H1 (cell line): Measurements from ENCODE around the gene IST1.

ENCODE experiments used
- CTCF ChIP-seq, 3 experiments: IDR thresholded peaks; 1 replicate in 2 of 3; 2 replicates in 1 of 3; pipeline versions ENCODE4 v1.5.1 to v1.6.1; 2011; ENCODE audit warnings: low read length in 3 of 3, mild to moderate bottlenecking in 3 of 3, inconsistent platforms in 2 of 3, low read depth in 1 of 3, moderate library complexity in 1 of 3; ENCODE audit not compliant: insufficient read depth in 1 of 3; ENCODE audit errors: control extremely low read depth in 1 of 3
- EP300 ChIP-seq, 2 experiments: IDR thresholded peaks; 1 replicate in 1 of 2; 2 replicates in 1 of 2; pipeline ENCODE4 v1.6.1; 2011 to 2012; ENCODE audit warnings: low read depth in 2 of 2, low read length in 2 of 2, mild to moderate bottlenecking in 2 of 2, borderline replicate concordance in 1 of 2, inconsistent platforms in 1 of 2, moderate library complexity in 1 of 2
- EZH2 ChIP-seq: fragments of 200-600 bp; sonication (generic); IDR thresholded peaks from 2 replicates; pipeline ENCODE4 v1.7.1; 2012; ENCODE audit warnings: low read depth, mild to moderate bottlenecking, moderate library complexity, low read length, inconsistent platforms; ENCODE audit not compliant: severe bottlenecking
- JUN ChIP-seq: IDR thresholded peaks from 2 replicates; pipeline ENCODE4 v1.6.1; 2011; ENCODE audit warnings: low read depth, mild to moderate bottlenecking, improper control_type of control experiment, low read length
- JUND ChIP-seq: IDR thresholded peaks from 2 replicates; pipeline ENCODE4 v1.6.1; 2011; ENCODE audit warnings: mild to moderate bottlenecking, improper control_type of control experiment, low read length
- NANOG ChIP-seq: IDR thresholded peaks from 2 replicates; pipeline ENCODE4 v1.6.1; 2011; ENCODE audit warnings: low read length, low read depth, mild to moderate bottlenecking, inconsistent platforms; ENCODE audit not compliant: insufficient read depth, poor library complexity, severe bottlenecking
- POLR2A ChIP-seq, 2 experiments: IDR thresholded peaks; 1 replicate in 1 of 2; 2 replicates in 1 of 2; pipeline ENCODE4 v1.6.1; 2011; ENCODE audit warnings: low read depth in 2 of 2, low read length in 2 of 2, mild to moderate bottlenecking in 2 of 2; ENCODE audit errors: control extremely low read depth in 1 of 2
- SIN3A ChIP-seq, 2 experiments: IDR thresholded peaks in 1 of 2; conservative IDR thresholded peaks in 1 of 2; 2 replicates each; pipeline ENCODE4 v1.6.1; 2011 to 2012; ENCODE audit warnings: low read length in 2 of 2, improper control_type of control experiment in 1 of 2, low read depth in 1 of 2, mild to moderate bottlenecking in 1 of 2
- SIX5 ChIP-seq: IDR thresholded peaks from 2 replicates; pipeline ENCODE4 v1.6.1; 2011; ENCODE audit warnings: mild to moderate bottlenecking, low read depth, low read length
- SP1 ChIP-seq: IDR thresholded peaks from 2 replicates; pipeline ENCODE4 v1.6.1; 2011; ENCODE audit warnings: low read depth, low read length
- SP2 ChIP-seq: IDR thresholded peaks from 2 replicates; pipeline ENCODE4 v1.6.1; 2012; ENCODE audit warnings: mild to moderate bottlenecking, low read length, inconsistent platforms
- YY1 ChIP-seq: IDR thresholded peaks from 2 replicates; pipeline ENCODE4 v1.6.1; 2011; ENCODE audit warnings: low read depth, mild to moderate bottlenecking, low read length
- ZNF274 ChIP-seq: IDR thresholded peaks from 2 replicates; pipeline ENCODE4 v1.7.0; 2012; ENCODE audit warnings: low read length, borderline replicate concordance; ENCODE audit errors: extremely low read depth

GRCh38 chr16:71878911-71879310 is 16.4 kb upstream of the IST1 start:
- no peak for TF ChIP-seq SIN3A (conservative IDR thresholded peaks at IDR 0.05 in 1 of 2, IDR thresholded peaks at IDR 0.05 in 1 of 2; ENCODE audit: low read depth in 1 of 2, low read length in 2 of 2)
- TF ChIP-seq POLR2A (IDR thresholded peaks at IDR 0.05; ENCODE audit: control extremely low read depth in 1 of 2, low read depth in 2 of 2, low read length in 2 of 2) = no peak
- TF ChIP-seq CTCF (IDR thresholded peaks at IDR 0.05; ENCODE audit: control extremely low read depth in 1 of 3, insufficient read depth in 1 of 3, low read depth in 1 of 3, low read length in 3 of 3) = no peak
- no peak for TF ChIP-seq EZH2
- TF ChIP-seq JUN = no peak
- TF ChIP-seq ZNF274 = no peak
- no peak for TF ChIP-seq SIX5
- TF ChIP-seq SP1 = no peak
- no peak for TF ChIP-seq JUND
- no peak for TF ChIP-seq NANOG
- no peak for TF ChIP-seq SP2
- TF ChIP-seq EP300 (IDR thresholded peaks at IDR 0.05; ENCODE audit: borderline replicate concordance in 1 of 2, low read depth in 2 of 2, low read length in 2 of 2) = no peak
- no peak for TF ChIP-seq YY1
